HG03558 (cell line): ENCODE measurements around the gene TENM3.

Experiments used
- ATAC-seq: cut with Tn5 transposase; IDR thresholded peaks from one replicate; pipeline ENCODE4 v1.9.1; 2021; ENCODE audit warnings: moderate number of reproducible peaks; ENCODE audit not compliant: unreplicated experiment; ENCODE audit errors: extremely low read depth

The TENM3 gene

GRCh38 chr4:182698212-182698611, 455.0 kb downstream of the TENM3 start:
- ATAC-seq: no peak

- ATAC-seq: no peak
Measured at GRCh38 chr4:182699201-182699600, 456.0 kb downstream of the TENM3 start.

- ATAC-seq: no peak
Measured at GRCh38 chr4:182699795-182700194, 456.6 kb downstream of the TENM3 start.

GRCh38 chr4:182700362-182701160, 457.4 kb downstream of the TENM3 start:
- ATAC-seq: no peak

GRCh38 chr4:182704077-182704476, 460.9 kb downstream of the TENM3 start:
- ATAC-seq: no peak

GRCh38 chr4:182704948-182705347, 461.7 kb downstream of the TENM3 start:
- no peak for ATAC-seq

- ATAC-seq: no peak
Measured at GRCh38 chr4:182705389-182705788, 462.2 kb downstream of the TENM3 start.

GRCh38 chr4:182711211-182711610, 468.0 kb downstream of the TENM3 start:
- no peak for ATAC-seq

GRCh38 chr4:182715548-182715947, 472.3 kb downstream of the TENM3 start:
- no peak for ATAC-seq

GRCh38 chr4:182716192-182716591, 473.0 kb downstream of the TENM3 start:
- no peak for ATAC-seq

GRCh38 chr4:182717788-182718583, 474.8 kb downstream of the TENM3 start:
- no peak for ATAC-seq

- no peak for ATAC-seq
Measured at GRCh38 chr4:182724414-182724813, 481.2 kb downstream of the TENM3 start.

GRCh38 chr4:182729516-182729915, 486.3 kb downstream of the TENM3 start:
- ATAC-seq: no peak

- ATAC-seq: no peak
Measured at GRCh38 chr4:182730791-182731190, 487.6 kb downstream of the TENM3 start.

- no peak for ATAC-seq
Measured at GRCh38 chr4:182736207-182736606, 493.0 kb downstream of the TENM3 start.

- ATAC-seq: no peak
Measured at GRCh38 chr4:182738283-182739047, 495.3 kb downstream of the TENM3 start.

GRCh38 chr4:182740256-182740655, 497.1 kb downstream of the TENM3 start:
- no peak for ATAC-seq

GRCh38 chr4:182741054-182741453, 497.9 kb downstream of the TENM3 start:
- ATAC-seq: no peak

- ATAC-seq: no peak
Measured at GRCh38 chr4:182741914-182742313, 498.7 kb downstream of the TENM3 start.

- ATAC-seq: no peak
Measured at GRCh38 chr4:182743815-182744214, 500.6 kb downstream of the TENM3 start.

- ATAC-seq: no peak
Measured at GRCh38 chr4:182745237-182745636, 502.0 kb downstream of the TENM3 start.
